Gastroesophageal sphincter (tissue), 3 donors: Measurements from ENCODE around the gene ERP29.

Experiments
- CTCF ChIP-seq, 4 experiments: fragments of 200-600 bp in 2 of 4; fragments of 450-650 bp in 2 of 4; sonication (generic) in 1 of 4; IDR thresholded peaks; one replicate each; pipeline ENCODE4 v1.5.1; 2017 to 2019; ENCODE audit warnings: antibody characterized with exemption in 4 of 4, mild to moderate bottlenecking in 2 of 4, moderate library complexity in 2 of 4
- EP300 ChIP-seq: sonication (generic); formaldehyde crosslinking; IDR thresholded peaks from one replicate; pipeline ENCODE4 v1.6.1; 2017; ENCODE audit warnings: antibody characterized with exemption, mild to moderate bottlenecking
- POLR2A ChIP-seq, 2 donors: fragments of 450-650 bp; IDR thresholded peaks; one replicate each; pipeline ENCODE4 v1.6.1; 2017; ENCODE audit warnings: antibody characterized with exemption in 2 of 2, mild to moderate bottlenecking in 2 of 2, moderate library complexity in 1 of 2
- POLR2AphosphoS5 ChIP-seq: sonication (generic); formaldehyde crosslinking; IDR thresholded peaks from one replicate; pipeline ENCODE4 v1.6.1; 2017; ENCODE audit warnings: antibody characterized with exemption

- TF ChIP-seq CTCF (IDR thresholded peaks at IDR 0.05) (no peak), POLR2A (IDR thresholded peaks at IDR 0.05) (no peak), POLR2AphosphoS5 (no peak), EP300 (no peak)
Measured at GRCh38 chr12:112061137-112061536, 47.9 kb downstream of the ERP29 start.
